Glutamatergic neuron (in vitro differentiated cells): ENCODE data around the gene PAH. TPM values are rescaled to one million over a fixed set of nuclear protein-coding genes. Genes with fewer than 3 reads are reported as not detected.

Experiments
- DNase-seq: peaks from one replicate; pipeline ENCODE4 v3.0.0; 2022
- H3K27ac Mint-ChIP-seq: one replicate; pipeline ENCODE4 v1.8.0; 2020; ENCODE audit warnings: mild to moderate bottlenecking, mixed read lengths, inconsistent platforms; ENCODE audit not compliant: unreplicated experiment
- H3K27me3 Mint-ChIP-seq: one replicate; pipeline ENCODE4 v1.8.0; 2020; ENCODE audit warnings: mild to moderate bottlenecking, moderate library complexity, mixed read lengths, inconsistent platforms; ENCODE audit not compliant: unreplicated experiment
- H3K36me3 Mint-ChIP-seq: one replicate; pipeline ENCODE4 v1.8.0; 2020; ENCODE audit warnings: mild to moderate bottlenecking, mixed read lengths, inconsistent platforms; ENCODE audit not compliant: unreplicated experiment
- H3K4me1 Mint-ChIP-seq: one replicate; pipeline ENCODE4 v1.8.0; 2020; ENCODE audit warnings: mild to moderate bottlenecking, low read depth, mixed read lengths, inconsistent platforms; ENCODE audit not compliant: unreplicated experiment
- H3K4me3 Mint-ChIP-seq: one replicate; pipeline ENCODE4 v1.8.0; 2020; ENCODE audit warnings: mild to moderate bottlenecking, mixed read lengths, inconsistent platforms; ENCODE audit not compliant: unreplicated experiment
- H3K9me3 Mint-ChIP-seq: one replicate; pipeline ENCODE4 v1.8.0; 2020; ENCODE audit warnings: mild to moderate bottlenecking, moderate library complexity, mixed read lengths, inconsistent platforms; ENCODE audit not compliant: unreplicated experiment
- total RNA-seq: library from RNA; stranded (reverse); fragmentation: NEBNext Ultra II Directional; extraction: Animal tissue kit (Norgen Biotek cat#: 25700); gene quantifications from one replicate; pipeline ENCODE4 v1.2.1, GENCODE V29; 2021; ENCODE audit not compliant: unreplicated experiment
- TF ChIP-seq, protein P1 (sequence below): fragments of 200-600 bp; sonication (generic); IDR thresholded peaks from one replicate; pipeline ENCODE4 v1.5.0; 2021; ENCODE audit not compliant: partially characterized antibody, unreplicated experiment

PAH gene
- total RNA-seq, 1 donor from 2014 or later, result not detected

DNA sequence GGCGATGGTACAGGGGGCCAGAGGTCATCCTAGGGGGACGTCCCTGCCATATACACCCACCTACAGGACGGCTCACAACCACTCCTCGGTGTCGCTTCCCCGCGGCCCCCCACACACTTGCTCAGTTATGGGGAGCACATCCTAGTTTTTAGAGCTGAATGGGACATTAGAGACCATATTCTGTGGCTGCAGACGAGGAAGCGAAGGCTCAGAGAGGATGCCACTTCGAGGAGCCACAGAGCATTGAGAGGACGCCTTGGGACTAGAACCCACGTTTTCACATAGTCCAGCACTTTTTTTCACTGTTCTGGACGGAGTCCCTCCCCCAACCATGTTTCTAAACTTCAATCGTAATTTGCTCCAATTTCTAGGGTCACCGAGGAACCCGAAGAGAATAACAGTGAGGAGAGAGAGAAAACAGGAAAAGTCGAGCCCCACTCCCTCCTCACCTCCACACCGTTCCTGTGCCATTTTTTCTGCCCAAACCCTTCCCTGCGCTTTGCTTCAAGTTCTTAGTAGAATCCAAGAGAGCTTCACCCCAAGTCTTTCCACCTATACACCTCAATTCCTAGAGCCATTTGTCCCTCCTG, 39.8 kb upstream of the PAH start:
- Mint-ChIP-seq H3K9me3 (peaks cover 11% of the 10 kb centered on the region), H3K27ac (no peak overlapping the region), H3K36me3 (no peaks in the 10 kb centered on the region), H3K27me3 (peaks cover 38% of the 10 kb centered on the region), H3K4me1 (peaks cover 10% of the 10 kb centered on the region), H3K4me3 (peak overlapping the region; percentile 91)
- TF ChIP-seq, protein P1, sequence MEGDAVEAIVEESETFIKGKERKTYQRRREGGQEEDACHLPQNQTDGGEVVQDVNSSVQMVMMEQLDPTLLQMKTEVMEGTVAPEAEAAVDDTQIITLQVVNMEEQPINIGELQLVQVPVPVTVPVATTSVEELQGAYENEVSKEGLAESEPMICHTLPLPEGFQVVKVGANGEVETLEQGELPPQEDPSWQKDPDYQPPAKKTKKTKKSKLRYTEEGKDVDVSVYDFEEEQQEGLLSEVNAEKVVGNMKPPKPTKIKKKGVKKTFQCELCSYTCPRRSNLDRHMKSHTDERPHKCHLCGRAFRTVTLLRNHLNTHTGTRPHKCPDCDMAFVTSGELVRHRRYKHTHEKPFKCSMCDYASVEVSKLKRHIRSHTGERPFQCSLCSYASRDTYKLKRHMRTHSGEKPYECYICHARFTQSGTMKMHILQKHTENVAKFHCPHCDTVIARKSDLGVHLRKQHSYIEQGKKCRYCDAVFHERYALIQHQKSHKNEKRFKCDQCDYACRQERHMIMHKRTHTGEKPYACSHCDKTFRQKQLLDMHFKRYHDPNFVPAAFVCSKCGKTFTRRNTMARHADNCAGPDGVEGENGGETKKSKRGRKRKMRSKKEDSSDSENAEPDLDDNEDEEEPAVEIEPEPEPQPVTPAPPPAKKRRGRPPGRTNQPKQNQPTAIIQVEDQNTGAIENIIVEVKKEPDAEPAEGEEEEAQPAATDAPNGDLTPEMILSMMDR, result no peak
- no peak for DNase-seq

DNA sequence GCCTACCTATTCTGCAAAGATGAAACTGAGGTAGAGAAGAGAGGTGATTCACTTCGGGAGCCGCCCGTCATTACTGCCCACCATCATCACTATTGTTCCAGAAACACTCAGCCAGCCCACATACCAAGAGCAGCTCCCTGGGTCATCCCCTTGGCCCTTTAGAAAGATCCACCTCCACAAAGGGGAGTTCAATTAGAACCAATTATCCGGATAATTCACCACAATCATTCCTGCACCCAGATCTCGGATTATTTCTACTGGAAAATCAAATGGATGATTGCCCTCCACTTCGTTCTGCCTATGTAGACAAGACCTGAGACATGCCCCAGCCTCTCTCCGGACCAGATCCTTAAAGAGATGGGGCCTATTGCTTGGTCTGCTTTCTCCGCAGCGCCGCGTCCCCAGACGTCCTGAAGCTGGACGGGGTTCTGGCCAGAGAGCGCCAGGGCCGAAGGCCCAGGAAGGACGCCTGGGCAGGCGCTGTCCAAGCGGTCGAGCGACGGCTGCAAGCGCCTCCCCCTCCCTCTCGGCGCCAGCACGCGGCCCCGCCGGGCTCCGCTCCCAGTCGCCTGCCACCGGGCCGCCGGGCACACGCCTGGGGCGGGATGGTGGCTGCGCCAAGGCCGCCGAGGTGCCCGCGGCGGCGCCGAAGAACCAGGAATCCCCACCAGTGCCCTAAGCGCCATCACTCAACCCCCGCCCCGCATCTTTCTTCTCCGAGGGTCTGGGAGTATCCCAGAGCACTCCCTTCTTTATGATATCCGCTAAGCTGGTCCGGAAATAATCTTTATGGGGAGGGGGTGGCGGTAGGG, 39.1 kb upstream of the PAH start:
- Mint-ChIP-seq H3K27me3 (peaks cover 40% of the 10 kb centered on the region), H3K4me3 (peak overlapping the region; percentile 91)

DNA sequence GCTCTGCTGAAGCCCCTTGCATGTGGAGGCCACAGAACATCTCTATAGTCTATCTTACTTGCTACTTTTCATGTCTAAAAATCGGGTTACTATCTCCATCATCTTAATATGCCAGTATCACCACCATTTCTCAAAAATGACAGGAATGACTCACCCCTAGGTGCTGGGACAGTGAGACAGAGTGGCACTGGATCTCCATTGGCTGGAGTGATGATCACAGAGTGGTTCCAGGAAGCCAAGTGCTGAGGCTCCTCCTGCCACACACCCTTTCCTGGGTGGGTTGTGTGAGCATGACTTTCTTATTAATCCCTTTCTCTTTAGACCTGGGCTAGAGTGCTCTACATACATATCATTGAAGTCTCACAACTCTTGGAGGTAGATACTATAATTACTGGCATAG, 37.1 kb upstream of the PAH start:
- H3K4me1 Mint-ChIP-seq, result peaks cover 20% of the 10 kb centered on the region
- no peak overlapping the region for H3K4me3 Mint-ChIP-seq
- no peak for DNase-seq
- peaks cover 39% of the 10 kb centered on the region for H3K27me3 Mint-ChIP-seq
- TF ChIP-seq, protein P1, result no peak
- no peak overlapping the region for H3K27ac Mint-ChIP-seq
- H3K36me3 Mint-ChIP-seq, result no peaks in the 10 kb centered on the region
- peaks cover 11% of the 10 kb centered on the region for H3K9me3 Mint-ChIP-seq

More for the DNA sequence above, 39.1 kb upstream of the PAH start:
- Mint-ChIP-seq H3K4me1 (peaks cover 9% of the 10 kb centered on the region), H3K36me3 (no peaks in the 10 kb centered on the region), H3K9me3 (peaks cover 11% of the 10 kb centered on the region), H3K27ac (no peak overlapping the region)
- peak; percentile 49 for DNase-seq
- TF ChIP-seq, protein P1, result no peak

DNA sequence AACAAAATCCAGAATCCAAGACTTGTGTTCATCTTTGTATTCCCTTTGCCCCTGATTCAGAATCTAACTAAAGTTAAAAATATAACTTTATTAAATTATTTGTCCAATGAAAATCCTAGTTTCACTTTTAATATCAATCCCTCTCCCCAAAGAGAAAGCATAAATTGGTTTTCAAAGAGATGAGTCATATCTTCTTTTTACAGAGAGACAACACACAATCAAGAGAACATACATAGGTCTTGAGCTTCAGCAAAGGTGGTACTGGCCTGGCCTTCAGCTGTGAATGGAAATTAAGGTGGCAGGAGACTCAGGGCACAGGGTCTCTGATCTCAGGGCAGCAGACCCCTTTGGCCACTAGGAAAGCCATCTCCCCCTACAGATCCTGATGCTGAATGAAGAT, 36.2 kb upstream of the PAH start:
- Mint-ChIP-seq H3K27ac (no peak overlapping the region), H3K27me3 (peaks cover 35% of the 10 kb centered on the region), H3K9me3 (peaks cover 7% of the 10 kb centered on the region), H3K36me3 (no peaks in the 10 kb centered on the region), H3K4me1 (peaks cover 21% of the 10 kb centered on the region), H3K4me3 (no peak overlapping the region)
- TF ChIP-seq, protein P1, result no peak
- no peak for DNase-seq

DNA sequence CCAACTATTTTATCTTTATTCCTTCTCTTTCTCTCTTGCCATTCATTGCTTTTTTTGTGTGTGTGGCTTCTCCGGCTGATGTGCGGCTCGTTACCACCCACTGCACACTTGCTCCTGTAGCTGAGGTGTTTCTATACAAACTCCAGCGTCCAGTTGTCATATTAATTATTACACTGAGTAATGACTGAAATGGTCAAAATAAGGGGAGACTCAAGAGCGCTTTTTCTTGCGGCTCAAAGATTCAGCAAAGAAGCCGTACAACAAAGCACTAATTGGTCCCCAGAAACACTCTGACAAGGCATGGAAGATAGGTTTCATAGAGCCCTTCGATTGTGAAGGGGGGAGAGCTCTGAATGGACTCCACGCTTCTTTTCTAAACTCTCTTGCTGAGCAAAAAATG, 34.8 kb upstream of the PAH start:
- peaks cover 18% of the 10 kb centered on the region for H3K4me1 Mint-ChIP-seq
- no peak for DNase-seq
- H3K4me3 Mint-ChIP-seq, result peak overlapping the region; percentile 27
- peaks cover 28% of the 10 kb centered on the region for H3K27me3 Mint-ChIP-seq
- TF ChIP-seq, protein P1, result no peak
- peaks cover under 1% of the 10 kb centered on the region for H3K9me3 Mint-ChIP-seq
- H3K27ac Mint-ChIP-seq, result no peak overlapping the region
- H3K36me3 Mint-ChIP-seq, result no peaks in the 10 kb centered on the region
